Naive thymus-derived CD4-positive, alpha-beta T cell (primary cell): Measurements from ENCODE around the gene SLC22A23. TPM values are rescaled to one million over a fixed set of nuclear protein-coding genes. Genes with fewer than 3 reads are reported as not detected.

ENCODE experiments used
- ATAC-seq: fragments of 150-1000 bp; cut with Tn5 transposase; 2 replicates; pipeline ENCODE4 v1.10.0; 2021; ENCODE audit warnings: mild to moderate bottlenecking, moderate library complexity
- CTCF ChIA-PET: fragments of 350-600 bp; sonication (Branson Sonifier 250); formaldehyde crosslinking; loops from one replicate; lab custom pipeline; 2021; ENCODE audit warnings: antibody characterized with exemption; lab: Charles Lee
- POLR2A ChIA-PET: fragments of 350-600 bp; sonication (Branson Sonifier 250); formaldehyde crosslinking; loops from one replicate; lab custom pipeline; 2021; ENCODE audit warnings: antibody characterized with exemption, inconsistent platforms; lab: Charles Lee
- DNase-seq, 9 donors: peaks; one replicate each; pipeline versions ENCODE4 v3.0.0 to v3.0.0-alpha.2; 2020 to 2022; ENCODE audit warnings: mixed read lengths in 1 of 9
- H3K27ac ChIP-seq: one replicate; pipeline ENCODE4 v1.7.0; 2013; ENCODE audit warnings: mild to moderate bottlenecking, low read depth, low read length, moderate library complexity
- H3K27me3 ChIP-seq, 2 donors: one replicate each; pipeline ENCODE4 v1.7.0; 2013; ENCODE audit warnings: low read length in 2 of 2, mild to moderate bottlenecking in 2 of 2, moderate library complexity in 2 of 2; ENCODE audit not compliant: control insufficient read depth in 2 of 2, insufficient read depth in 2 of 2
- H3K36me3 ChIP-seq, 3 experiments: 1 replicate in 2 of 3; 2 replicates in 1 of 3; pipeline ENCODE4 v1.7.0; 2013; ENCODE audit warnings: low read length in 3 of 3, mild to moderate bottlenecking in 3 of 3, moderate library complexity in 1 of 3; ENCODE audit not compliant: insufficient read depth in 3 of 3, control insufficient read depth in 2 of 3
- H3K4me1 ChIP-seq, 2 donors: one replicate each; pipeline ENCODE4 v1.7.0; 2013; ENCODE audit warnings: low read length in 2 of 2, mild to moderate bottlenecking in 2 of 2, moderate library complexity in 1 of 2; ENCODE audit not compliant: control insufficient read depth in 2 of 2, insufficient read depth in 2 of 2
- H3K4me3 ChIP-seq: 2 replicates; pipeline ENCODE4 v1.7.0; 2013; ENCODE audit warnings: mild to moderate bottlenecking, low read length
- H3K9me3 ChIP-seq, 3 experiments: 1 replicate in 2 of 3; 2 replicates in 1 of 3; pipeline ENCODE4 v1.7.0; 2013; ENCODE audit warnings: low read length in 3 of 3; ENCODE audit not compliant: control insufficient read depth in 2 of 3
- H3K27ac Mint-ChIP-seq, 9 donors: one replicate each; pipeline ENCODE4 v1.8.0; 2020 to 2022; ENCODE audit warnings: mixed read lengths in 9 of 9, mild to moderate bottlenecking in 8 of 9, moderate library complexity in 5 of 9, inconsistent platforms in 2 of 9
- H3K27me3 Mint-ChIP-seq, 5 donors: one replicate each; pipeline ENCODE4 v1.8.0; 2021 to 2022; ENCODE audit warnings: mixed read lengths in 5 of 5, mild to moderate bottlenecking in 1 of 5
- H3K36me3 Mint-ChIP-seq, 5 donors: one replicate each; pipeline ENCODE4 v1.8.0; 2020 to 2022; ENCODE audit warnings: mixed read lengths in 5 of 5, mild to moderate bottlenecking in 3 of 5, inconsistent platforms in 1 of 5
- H3K4me1 Mint-ChIP-seq, 7 donors: one replicate each; pipeline ENCODE4 v1.8.0; 2020 to 2022; ENCODE audit warnings: mixed read lengths in 7 of 7, mild to moderate bottlenecking in 3 of 7, inconsistent platforms in 1 of 7
- H3K4me3 Mint-ChIP-seq, 10 donors: one replicate each; pipeline ENCODE4 v1.8.0; 2020 to 2022; ENCODE audit warnings: mild to moderate bottlenecking in 10 of 10, mixed read lengths in 10 of 10, moderate library complexity in 6 of 10, inconsistent platforms in 2 of 10
- H3K9me3 Mint-ChIP-seq, 11 donors: one replicate each; pipeline ENCODE4 v1.8.0; 2020 to 2022; ENCODE audit warnings: mixed read lengths in 11 of 11, mild to moderate bottlenecking in 4 of 11, inconsistent platforms in 1 of 11, moderate library complexity in 1 of 11
- intact Hi-C, 2 donors: fragments of 100-400 bp; cut with micrococcal nuclease; formaldehyde crosslinking; loops; one replicate each; pipeline ENCODE4 v1.15.1; 2023
- polyA plus RNA-seq, 2 donors: library from polyadenylated mRNA; unstranded; fragments of 300-500 nt; fragmentation: Illumina TruSeq; gene quantifications; one replicate each; pipeline ENCODE4 v1.2.3, GENCODE V29; 2021
- total RNA-seq, 6 experiments: library from RNA in 5 of 6; stranded (reverse) in 5 of 6; gene quantifications; 1 replicate in 5 of 6; 2 replicates in 1 of 6; pipeline ENCODE4 v1.2.3 and lab custom pipeline; 2021 to 2026

Gene SLC22A23, protein sequence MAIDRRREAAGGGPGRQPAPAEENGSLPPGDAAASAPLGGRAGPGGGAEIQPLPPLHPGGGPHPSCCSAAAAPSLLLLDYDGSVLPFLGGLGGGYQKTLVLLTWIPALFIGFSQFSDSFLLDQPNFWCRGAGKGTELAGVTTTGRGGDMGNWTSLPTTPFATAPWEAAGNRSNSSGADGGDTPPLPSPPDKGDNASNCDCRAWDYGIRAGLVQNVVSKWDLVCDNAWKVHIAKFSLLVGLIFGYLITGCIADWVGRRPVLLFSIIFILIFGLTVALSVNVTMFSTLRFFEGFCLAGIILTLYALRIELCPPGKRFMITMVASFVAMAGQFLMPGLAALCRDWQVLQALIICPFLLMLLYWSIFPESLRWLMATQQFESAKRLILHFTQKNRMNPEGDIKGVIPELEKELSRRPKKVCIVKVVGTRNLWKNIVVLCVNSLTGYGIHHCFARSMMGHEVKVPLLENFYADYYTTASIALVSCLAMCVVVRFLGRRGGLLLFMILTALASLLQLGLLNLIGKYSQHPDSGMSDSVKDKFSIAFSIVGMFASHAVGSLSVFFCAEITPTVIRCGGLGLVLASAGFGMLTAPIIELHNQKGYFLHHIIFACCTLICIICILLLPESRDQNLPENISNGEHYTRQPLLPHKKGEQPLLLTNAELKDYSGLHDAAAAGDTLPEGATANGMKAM
- total RNA-seq (10 to 100 TPM in 4 of 5 experiments, 1 to 10 TPM in 1; 1.1 to 23.8 (median 20.0) TPM), polyA plus RNA-seq (1 to 10 TPM; 1.4 to 5.9 TPM), total RNA-seq (lab: John Stamatoyannopoulos, UW) (23.0 reads per million, percentile 53 among the genes with 10 or more reads in this experiment)

DNA sequence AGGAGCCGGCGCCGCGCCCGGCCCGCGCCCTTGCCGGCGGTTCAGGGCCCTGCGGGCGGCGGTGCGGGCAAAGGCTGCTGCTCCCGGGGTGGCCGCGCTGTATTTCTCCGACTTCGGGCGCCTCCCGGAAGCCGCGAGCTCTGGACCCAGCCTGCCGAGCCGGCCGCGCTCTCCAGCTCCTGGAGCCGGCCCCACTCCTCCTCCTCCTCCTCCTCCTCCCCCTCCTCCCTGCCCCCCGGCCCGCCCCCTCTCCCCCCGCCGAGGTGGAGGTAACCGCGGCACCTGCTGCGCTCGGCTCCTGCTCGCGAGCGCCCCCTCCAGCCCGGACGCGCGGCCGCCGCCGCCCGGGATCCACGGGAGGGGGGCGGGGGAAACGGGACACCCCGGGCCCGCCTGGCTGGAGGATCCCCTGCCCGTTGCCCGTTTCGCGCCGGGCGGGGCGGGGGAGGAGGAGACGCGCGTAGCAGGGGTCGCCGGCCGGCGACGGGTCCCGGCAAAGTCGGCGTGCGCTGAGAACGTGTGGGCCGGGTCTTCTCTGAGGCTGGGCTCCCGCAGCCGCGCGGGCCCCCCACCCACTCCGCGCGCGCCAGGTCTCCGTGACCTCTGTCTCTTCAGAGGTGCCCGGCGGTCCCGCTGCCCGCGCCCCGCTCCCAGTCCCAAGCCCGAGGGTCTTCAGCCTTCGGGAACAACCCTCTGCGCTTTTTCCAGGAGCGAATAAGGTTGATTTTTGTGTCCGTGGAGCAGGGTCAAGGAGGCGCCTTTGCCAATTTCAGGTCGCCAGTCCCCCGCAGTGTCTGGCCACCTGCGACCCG, at the start of gene SLC22A23:
Gene SLC22A23 (minus strand): TSS at position 153 of the 812 bp plus-strand sequence. CDS start 491 bp downstream, outside the sequence.
- DNase-seq = peak; percentile 63 to 84 (median 78)
- Mint-ChIP-seq H3K36me3 (no peaks in the 10 kb centered on the region), H3K9me3 (no peaks in the 10 kb centered on the region), H3K4me1 (peaks cover 4 to 15% (median 10%) of the 10 kb centered on the region in 7 donors), H3K27me3 (peaks cover 0 to 46% (median 8%) of the 10 kb centered on the region in 5 donors), H3K27ac (peak within 1 kb of the TSS; percentile 32 to 91 (median 73)), H3K4me3 (peak within 1 kb of the TSS; percentile 76 to 95 (median 86))
- Histone ChIP-seq H3K4me3 (peak within 1 kb of the TSS; percentile 66), H3K9me3 (no peaks in the 10 kb centered on the region), H3K27ac (peak within 1 kb of the TSS; percentile 61), H3K36me3 (peaks cover 0 to 5% (median 0%) of the 10 kb centered on the region in 3 experiments), H3K4me1 (peaks cover 8 to 24% of the 10 kb centered on the region in 2 donors), H3K27me3 (peaks cover 0 to 4% of the 10 kb centered on the region in 2 donors)
- intact Hi-C loops = loop anchor here (1.0 to 10.0 kb wide), 10 partner anchors 46 to 692 kb away; partner anchors contain the start of genes BPHL (in 1 of the 2), RIPK1 (in 1 of the 2) and WRNIP1 (in 1 of the 2)
- POLR2A ChIA-PET = interaction anchor here (1.3 kb wide), 1 partner anchor 175 kb away, joined by 3 read pairs; no protein-coding TSS in a partner anchor
- peak; percentile 81 for ATAC-seq
- CTCF ChIA-PET = interaction anchor here (2.7 kb wide), 1 partner anchor 46 kb away, joined by 13 read pairs; no protein-coding TSS in a partner anchor

DNA sequence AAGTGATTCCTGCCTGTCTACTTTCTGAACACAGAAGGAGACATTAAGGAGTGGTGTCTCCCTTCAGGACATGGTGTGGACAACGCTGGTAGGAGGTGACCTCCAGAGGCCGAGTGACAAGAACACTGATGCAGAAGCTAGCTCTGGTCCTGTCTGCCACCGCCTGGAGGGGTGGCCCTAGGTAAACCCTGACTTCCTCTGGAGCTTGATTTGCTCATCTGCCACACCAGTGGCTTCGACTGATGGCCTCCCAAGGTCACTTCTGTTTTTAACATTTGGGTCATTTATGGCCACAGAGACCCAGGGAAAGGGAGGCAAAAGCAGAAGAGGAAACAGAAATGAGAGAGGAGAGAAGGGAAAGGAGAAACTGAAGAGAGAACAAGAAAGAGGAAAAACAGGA, 49.4 kb upstream of the SLC22A23 start:
- H3K27ac ChIP-seq = no peak overlapping the region
- ChIA-PET CTCF (no interaction called here), POLR2A (interaction anchor here (0.6 kb wide), 1 partner anchor 991 kb away, joined by 4 read pairs; no protein-coding TSS in a partner anchor)
- Mint-ChIP-seq H3K27me3 (peaks cover 2 to 14% (median 8%) of the 10 kb centered on the region in 5 donors), H3K36me3 (no peaks in the 10 kb centered on the region), H3K9me3 (peaks cover 0 to 2% (median 0%) of the 10 kb centered on the region in 11 donors), H3K27ac (no peak overlapping the region), H3K4me1 (peaks cover 0 to 5% (median 0%) of the 10 kb centered on the region in 7 donors), H3K4me3 (no peak overlapping the region)
- ATAC-seq = no peak
- H3K4me3 ChIP-seq = no peak overlapping the region
- no peaks in the 10 kb centered on the region for H3K27me3 ChIP-seq
- H3K4me1 ChIP-seq = no peaks in the 10 kb centered on the region
- intact Hi-C loops = no loop called here
- no peaks in the 10 kb centered on the region for H3K36me3 ChIP-seq
- DNase-seq = no peak
- no peaks in the 10 kb centered on the region for H3K9me3 ChIP-seq

DNA sequence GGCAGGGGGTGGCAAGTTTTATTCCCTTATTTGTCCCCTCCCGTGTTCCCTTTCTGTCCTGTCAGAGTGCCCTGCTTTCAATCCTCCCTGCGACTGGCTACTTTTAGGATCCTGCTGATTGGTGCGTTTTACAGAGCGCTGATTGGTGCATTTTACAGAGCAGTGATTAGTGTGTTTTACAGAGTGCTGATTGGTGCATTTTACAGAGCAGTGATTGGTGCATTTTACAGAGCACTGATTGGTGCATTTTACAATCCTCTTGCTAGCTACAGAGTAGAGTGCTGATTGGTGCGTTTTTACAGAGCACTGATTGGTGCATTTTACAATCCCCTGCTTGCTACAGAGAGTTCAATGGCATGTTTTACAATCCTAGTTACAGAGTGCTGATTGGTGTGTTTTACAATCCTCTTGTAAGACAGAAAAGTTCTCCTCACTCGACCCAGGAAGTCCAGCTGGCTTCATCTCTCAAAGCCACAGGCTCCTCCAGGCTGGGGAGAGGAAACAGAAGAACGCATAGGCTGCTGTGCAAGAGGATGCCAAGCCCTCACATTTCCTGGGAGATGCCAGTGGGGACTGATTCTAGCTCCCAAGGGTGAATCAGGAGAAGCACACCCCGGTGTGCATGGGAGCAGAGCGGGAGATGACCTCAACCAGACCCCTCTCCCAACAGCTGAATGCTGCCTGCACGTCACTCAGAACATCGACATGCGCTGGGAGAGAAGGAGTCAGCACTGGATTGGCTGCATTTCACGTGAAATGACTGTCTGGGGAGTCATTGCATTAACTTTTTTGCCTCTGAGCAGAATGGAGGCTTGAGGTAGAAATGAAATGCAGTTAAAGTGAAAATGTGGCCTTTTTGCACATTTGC, 48.3 kb upstream of the SLC22A23 start:
- no peak overlapping the region for H3K4me3 ChIP-seq
- H3K27ac Mint-ChIP-seq = no peak overlapping the region
- ATAC-seq = no peak
- no peaks in the 10 kb centered on the region for H3K9me3 ChIP-seq
- intact Hi-C loops = no loop called here
- peaks cover 0 to 2% (median 0%) of the 10 kb centered on the region in 11 donors for H3K9me3 Mint-ChIP-seq
- H3K4me1 ChIP-seq = no peaks in the 10 kb centered on the region
- H3K27ac ChIP-seq = no peak overlapping the region
- H3K27me3 Mint-ChIP-seq = peaks cover 2 to 8% (median 5%) of the 10 kb centered on the region in 5 donors
- H3K4me1 Mint-ChIP-seq = no peaks in the 10 kb centered on the region
- no peak overlapping the region for H3K4me3 Mint-ChIP-seq
- POLR2A ChIA-PET = no interaction called here
- DNase-seq = no peak
- CTCF ChIA-PET = no interaction called here
- no peaks in the 10 kb centered on the region for H3K27me3 ChIP-seq
- H3K36me3 ChIP-seq = no peaks in the 10 kb centered on the region
- no peaks in the 10 kb centered on the region for H3K36me3 Mint-ChIP-seq

DNA sequence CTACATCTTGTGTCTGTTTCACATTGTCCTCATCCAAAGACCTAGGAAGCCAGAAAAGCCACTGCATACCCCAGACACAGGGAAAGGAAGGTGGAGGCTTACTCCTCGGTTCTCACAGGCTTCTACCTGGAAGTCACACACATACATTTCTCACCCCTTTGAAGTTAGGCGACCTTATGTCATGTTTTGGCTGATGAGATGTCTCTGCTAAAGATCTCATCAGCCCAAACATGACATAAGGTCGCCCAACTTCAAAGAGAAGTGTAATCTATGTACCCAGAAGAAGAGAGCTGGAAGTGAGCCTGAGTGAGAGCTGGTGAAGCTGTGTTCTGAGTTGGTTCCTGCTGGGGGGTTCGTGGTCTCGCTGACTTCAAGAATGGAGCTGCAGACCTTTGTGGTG, 47.5 kb upstream of the SLC22A23 start:
- ChIA-PET CTCF (no interaction called here), POLR2A (no interaction called here)
- Histone ChIP-seq H3K27ac (no peak overlapping the region), H3K4me1 (no peaks in the 10 kb centered on the region), H3K36me3 (no peaks in the 10 kb centered on the region), H3K27me3 (no peaks in the 10 kb centered on the region), H3K4me3 (no peak overlapping the region), H3K9me3 (no peaks in the 10 kb centered on the region)
- intact Hi-C loops = no loop called here
- Mint-ChIP-seq H3K27me3 (peaks cover 2 to 8% (median 5%) of the 10 kb centered on the region in 5 donors), H3K4me3 (no peak overlapping the region), H3K4me1 (no peaks in the 10 kb centered on the region), H3K9me3 (peaks cover 0 to 2% (median 0%) of the 10 kb centered on the region in 11 donors), H3K27ac (no peak overlapping the region), H3K36me3 (no peaks in the 10 kb centered on the region)
- ATAC-seq (no peak), DNase-seq (no peak)

DNA sequence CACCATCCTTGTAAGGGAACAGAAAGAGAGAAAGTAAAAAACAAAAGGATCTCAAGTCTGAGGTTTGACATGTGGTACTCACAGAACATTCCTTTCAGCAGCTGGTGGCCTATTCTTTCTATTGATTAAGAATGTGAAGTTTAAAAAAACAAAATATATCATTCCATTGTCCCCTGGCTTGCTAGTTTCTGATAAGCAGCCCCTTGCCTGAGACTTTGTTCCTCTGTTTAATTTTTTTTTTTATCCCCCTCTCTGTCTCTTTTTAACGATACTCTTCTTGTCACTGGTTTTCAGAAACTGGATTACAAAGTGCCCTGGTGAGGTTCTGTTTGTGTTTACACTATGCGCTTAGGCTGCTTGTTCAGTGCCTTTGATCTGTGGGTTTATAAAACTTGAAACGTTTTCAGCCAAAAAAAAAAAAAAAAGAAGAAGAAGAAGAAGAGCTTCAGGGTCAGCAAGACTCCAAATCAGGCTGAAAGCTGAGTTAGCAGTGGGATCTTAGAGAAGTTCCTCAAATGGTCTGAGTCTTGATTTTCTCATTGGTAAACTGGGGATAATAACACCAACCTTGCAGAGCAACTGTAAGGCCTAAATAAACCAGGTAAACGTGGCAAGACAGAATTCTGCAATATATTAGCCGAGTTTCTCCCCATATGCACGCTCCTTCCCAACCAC, 45.1 kb upstream of the SLC22A23 start:
- intact Hi-C loops = no loop called here

More for the DNA sequence above, 45.1 kb upstream of the SLC22A23 start:
- Histone ChIP-seq H3K4me3 (no peak overlapping the region), H3K4me1 (no peaks in the 10 kb centered on the region), H3K27me3 (no peaks in the 10 kb centered on the region), H3K27ac (no peak overlapping the region), H3K9me3 (no peaks in the 10 kb centered on the region), H3K36me3 (no peaks in the 10 kb centered on the region)
- Mint-ChIP-seq H3K36me3 (no peaks in the 10 kb centered on the region), H3K27ac (no peak overlapping the region), H3K9me3 (peaks cover 0 to 2% (median 0%) of the 10 kb centered on the region in 11 donors), H3K4me1 (no peaks in the 10 kb centered on the region), H3K4me3 (no peak overlapping the region), H3K27me3 (peaks cover 0 to 5% (median 3%) of the 10 kb centered on the region in 5 donors)
- no peak for ATAC-seq
- ChIA-PET POLR2A (no interaction called here), CTCF (no interaction called here)
- no peak for DNase-seq
